OCI-LY3 (cell line): ENCODE results near the gene ZNF683.

Experiments
- H2AFZ ChIP-seq: fragments of 200-600, 300-600 bp; shearing (Covaris generic); 2 replicates; pipeline ENCODE4 v1.6.0; 2014; ENCODE audit warnings: antibody characterized with exemption, low read depth, low read length
- H3K27ac ChIP-seq: fragments of 200-600, 300-600 bp; sonication (generic); 2 replicates; pipeline ENCODE4 v1.5.1; 2014; ENCODE audit warnings: mild to moderate bottlenecking, low read length, moderate library complexity, mixed read lengths
- H3K27me3 ChIP-seq: fragments of 200-600, 300-600 bp; sonication (generic); 2 replicates; pipeline ENCODE4 v1.6.1; 2014; ENCODE audit warnings: low read depth, low read length, mixed read lengths
- H3K36me3 ChIP-seq: fragments of 200-600, 300-600 bp; sonication (generic); replicated peaks from 2 replicates; pipeline ENCODE3; 2014; ENCODE audit warnings: low read depth, low read length, mixed read lengths
- H3K4me1 ChIP-seq: fragments of 300-600, 200-600 bp; sonication (generic); 2 replicates; pipeline ENCODE4 v1.6.1; 2014; ENCODE audit warnings: low read length, mixed read lengths
- H3K4me2 ChIP-seq: fragments of 200-600, 300-600 bp; sonication (generic); 2 replicates; pipeline ENCODE4 v1.6.1; 2014; ENCODE audit warnings: low read length, mixed read lengths
- H3K4me3 ChIP-seq: fragments of 300-600, 200-600 bp; sonication (generic); 2 replicates; pipeline ENCODE4 v1.5.1; 2014; ENCODE audit warnings: antibody characterized with exemption, mild to moderate bottlenecking, low read length, moderate library complexity
- H3K79me2 ChIP-seq: fragments of 300-600, 200-600 bp; shearing (Covaris generic); 2 replicates; pipeline ENCODE4 v1.6.1; 2014; ENCODE audit warnings: mild to moderate bottlenecking, low read length, mixed read lengths
- H3K9ac ChIP-seq: fragments of 300-600, 200-600 bp; shearing (Covaris generic); 2 replicates; pipeline ENCODE4 v1.6.0; 2014; ENCODE audit warnings: mild to moderate bottlenecking, low read length, moderate library complexity
- H3K9me3 ChIP-seq: fragments of 200-600, 300-600 bp; shearing (Covaris generic); 2 replicates; pipeline ENCODE4 v1.6.1; 2014; ENCODE audit warnings: low read length, mixed read lengths; ENCODE audit not compliant: insufficient read depth
- H4K20me1 ChIP-seq: fragments of 200-600, 300-600 bp; sonication (generic); 2 replicates; pipeline ENCODE4 v1.6.1; 2016; ENCODE audit warnings: low read length, mixed read lengths; ENCODE audit not compliant: insufficient read depth
- CTCF ChIP-seq: fragments of 200-600, 300-600 bp; sonication (generic); IDR thresholded peaks from 2 replicates; pipeline ENCODE4 v1.5.1; 2014; ENCODE audit warnings: antibody characterized with exemption, low read length, low read depth
- EZH2phosphoT487 ChIP-seq: fragments of 200-600 bp; shearing (Covaris generic); IDR thresholded peaks from 2 replicates; pipeline ENCODE4 v1.6.1; 2018; ENCODE audit warnings: antibody characterized with exemption, mixed run types, low read depth

The ZNF683 gene

GRCh38 chr1:26370591-26371382 is 1.8 kb downstream of the ZNF683 start:
- H3K4me2 ChIP-seq, result no peak overlapping the region
- no peaks in the 10 kb centered on the region for H3K4me1 ChIP-seq
- no peaks in the 10 kb centered on the region for H3K36me3 ChIP-seq

GRCh38 chr1:26368486-26368885 is 4.1 kb downstream of the ZNF683 start:
- H3K79me2 ChIP-seq, result no peaks in the 10 kb centered on the region
- no peak overlapping the region for H3K27ac ChIP-seq
- no peaks in the 10 kb centered on the region for H3K27me3 ChIP-seq
- TF ChIP-seq EZH2phosphoT487 (no peak), CTCF (no peak)
- H3K36me3 ChIP-seq, result no peaks in the 10 kb centered on the region
- H3K4me3 ChIP-seq, result no peak overlapping the region
- H4K20me1 ChIP-seq, result no peaks in the 10 kb centered on the region
- H3K9ac ChIP-seq, result no peak overlapping the region
- H3K4me2 ChIP-seq, result no peak overlapping the region
- H2AFZ ChIP-seq, result no peak overlapping the region
- H3K4me1 ChIP-seq, result no peaks in the 10 kb centered on the region
- H3K9me3 ChIP-seq, result no peaks in the 10 kb centered on the region

More at GRCh38 chr1:26370591-26371382, 1.8 kb downstream of the ZNF683 start:
- H3K9me3 ChIP-seq, result no peaks in the 10 kb centered on the region
- H4K20me1 ChIP-seq, result no peaks in the 10 kb centered on the region
- no peak overlapping the region for H3K27ac ChIP-seq
- no peaks in the 10 kb centered on the region for H3K27me3 ChIP-seq
- H2AFZ ChIP-seq, result no peak overlapping the region
- no peak overlapping the region for H3K9ac ChIP-seq
- H3K4me3 ChIP-seq, result no peak overlapping the region
- TF ChIP-seq CTCF, result no peak
- no peak for TF ChIP-seq EZH2phosphoT487
- no peaks in the 10 kb centered on the region for H3K79me2 ChIP-seq

GRCh38 chr1:26368006-26368405 is 4.5 kb downstream of the ZNF683 start:
- H3K9ac ChIP-seq, result no peak overlapping the region
- H3K4me2 ChIP-seq, result no peak overlapping the region
- H3K27me3 ChIP-seq, result no peaks in the 10 kb centered on the region
- H2AFZ ChIP-seq, result no peak overlapping the region
- no peaks in the 10 kb centered on the region for H3K36me3 ChIP-seq
- no peaks in the 10 kb centered on the region for H3K4me1 ChIP-seq
- H3K79me2 ChIP-seq, result no peaks in the 10 kb centered on the region
- no peak overlapping the region for H3K4me3 ChIP-seq
- H3K27ac ChIP-seq, result no peak overlapping the region
- no peaks in the 10 kb centered on the region for H4K20me1 ChIP-seq
- TF ChIP-seq CTCF, result no peak
- TF ChIP-seq EZH2phosphoT487, result no peak
- no peaks in the 10 kb centered on the region for H3K9me3 ChIP-seq

GRCh38 chr1:26367441-26367840 is 5.1 kb downstream of the ZNF683 start:
- Histone ChIP-seq H3K27ac (no peak overlapping the region), H3K9ac (no peak overlapping the region), H3K4me2 (no peak overlapping the region), H2AFZ (no peak overlapping the region), H3K27me3 (no peaks in the 10 kb centered on the region), H4K20me1 (no peaks in the 10 kb centered on the region), H3K36me3 (no peaks in the 10 kb centered on the region), H3K9me3 (no peaks in the 10 kb centered on the region), H3K4me1 (no peaks in the 10 kb centered on the region), H3K79me2 (no peaks in the 10 kb centered on the region), H3K4me3 (no peak overlapping the region)
- TF ChIP-seq CTCF, result no peak
- no peak for TF ChIP-seq EZH2phosphoT487
